Activated gamma-delta T cell (primary cell): ENCODE results near the gene CYP46A1.

Experiments used
- DNase-seq: peaks from one replicate; lab custom pipeline; 2025; lab: John Stamatoyannopoulos, UW

Gene CYP46A1

GRCh38 chr14:99688210-99688581 lies 4.1 kb downstream of the CYP46A1 start:
- no peak for DNase-seq

DNA sequence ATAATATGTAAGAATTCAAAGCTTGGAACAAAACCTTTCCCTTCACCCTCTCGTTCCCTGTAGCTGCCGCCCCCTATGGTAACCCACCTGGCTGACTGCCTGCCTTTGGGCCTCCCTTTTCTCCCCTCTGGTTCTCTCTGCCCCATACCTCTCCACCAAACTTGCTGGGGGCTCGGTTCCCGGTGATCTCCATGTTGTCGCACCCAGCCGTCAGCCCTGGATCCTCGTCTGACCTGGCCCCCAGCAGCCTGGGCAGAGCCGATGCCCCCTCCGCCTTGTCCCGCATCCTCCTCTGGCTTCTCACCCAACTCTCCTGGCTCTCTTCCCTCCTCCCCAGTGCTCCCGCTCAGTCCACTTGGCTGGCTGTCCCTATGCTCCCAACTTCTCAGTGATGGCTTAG lies 4.5 kb downstream of the CYP46A1 start:
- no peak for DNase-seq

- DNase-seq: no peak
Observed at GRCh38 chr14:99689266-99690236, 5.5 kb downstream of the CYP46A1 start.

- DNase-seq: no peak
Observed at GRCh38 chr14:99690636-99691035, 6.5 kb downstream of the CYP46A1 start.

- no peak for DNase-seq
Observed at GRCh38 chr14:99691111-99691885, 7.2 kb downstream of the CYP46A1 start.

- no peak for DNase-seq
Observed at GRCh38 chr14:99693918-99694317, 9.8 kb downstream of the CYP46A1 start.

GRCh38 chr14:99696929-99697328 lies 12.8 kb downstream of the CYP46A1 start:
- DNase-seq: no peak

DNA sequence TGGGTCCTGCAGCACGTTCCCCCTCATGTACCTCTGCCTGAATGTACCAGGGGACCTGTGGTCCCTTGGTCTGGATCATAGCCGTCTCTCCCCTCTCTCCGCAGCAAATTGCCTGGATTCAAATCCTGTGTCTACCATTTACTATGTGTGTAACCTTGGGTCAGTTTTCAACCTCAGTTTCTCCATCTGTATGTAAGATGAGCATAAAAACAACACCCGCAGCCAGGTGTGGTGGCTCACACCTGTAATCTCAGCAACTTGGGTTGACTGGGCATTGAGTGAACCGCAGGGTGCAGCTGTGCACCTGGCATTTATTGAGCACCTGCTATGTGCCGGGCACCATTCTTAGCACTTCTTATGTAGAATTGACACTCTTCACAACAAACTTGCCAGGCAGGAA lies 14.1 kb downstream of the CYP46A1 start:
- no peak for DNase-seq

DNA sequence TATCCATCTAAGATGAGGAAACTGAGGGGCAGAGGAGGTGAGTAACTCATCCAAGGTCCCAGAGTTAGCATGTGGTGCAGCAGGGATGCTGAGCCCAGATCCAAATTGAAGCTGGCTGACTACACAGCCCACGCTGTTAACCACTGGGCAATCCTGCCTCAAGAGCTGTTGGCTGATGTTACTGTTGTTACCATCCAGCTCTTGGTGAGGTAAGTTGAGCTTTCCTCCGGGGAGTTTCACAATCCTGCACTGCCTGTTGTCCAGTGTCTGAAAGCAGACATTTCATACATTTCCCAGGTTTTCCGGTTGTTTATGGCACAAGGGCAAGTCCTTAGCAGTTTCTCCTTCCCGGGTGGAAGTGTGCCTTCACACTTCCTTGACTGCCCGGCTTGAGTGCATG lies 14.5 kb downstream of the CYP46A1 start:
- DNase-seq: no peak

DNA sequence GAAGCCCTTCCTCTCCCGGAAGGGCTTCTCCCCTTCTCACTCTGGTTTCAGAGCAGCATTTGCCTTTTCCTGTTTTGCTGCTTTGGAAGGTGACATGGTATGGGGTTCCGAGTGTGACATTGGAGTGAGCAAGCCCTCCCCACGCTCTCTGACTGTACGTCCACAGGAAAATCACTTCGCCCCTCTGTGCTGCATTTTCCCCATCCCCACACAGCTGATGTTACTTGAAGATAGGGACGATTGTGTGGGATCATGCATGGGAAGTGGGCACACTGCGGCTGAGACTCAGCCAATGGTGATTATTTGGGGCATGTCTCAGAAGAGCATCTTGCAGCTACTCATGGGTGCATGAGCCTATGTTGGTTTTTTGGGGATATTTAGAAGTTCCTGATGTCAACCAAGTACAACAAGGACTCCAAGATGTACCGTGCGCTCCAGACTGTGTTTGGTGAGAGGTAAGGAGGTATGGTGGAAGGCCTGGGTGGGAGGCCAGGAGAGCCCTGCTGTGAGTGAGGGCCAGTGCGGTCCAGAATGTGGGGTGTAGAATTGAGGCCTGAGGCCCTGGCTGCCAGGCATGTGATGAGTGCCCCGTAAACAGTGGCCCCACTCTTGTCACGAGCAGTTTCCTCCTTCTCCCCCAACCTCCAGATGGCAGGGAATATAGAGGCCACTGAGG lies 15.1 kb downstream of the CYP46A1 start:
- DNase-seq: no peak

DNA sequence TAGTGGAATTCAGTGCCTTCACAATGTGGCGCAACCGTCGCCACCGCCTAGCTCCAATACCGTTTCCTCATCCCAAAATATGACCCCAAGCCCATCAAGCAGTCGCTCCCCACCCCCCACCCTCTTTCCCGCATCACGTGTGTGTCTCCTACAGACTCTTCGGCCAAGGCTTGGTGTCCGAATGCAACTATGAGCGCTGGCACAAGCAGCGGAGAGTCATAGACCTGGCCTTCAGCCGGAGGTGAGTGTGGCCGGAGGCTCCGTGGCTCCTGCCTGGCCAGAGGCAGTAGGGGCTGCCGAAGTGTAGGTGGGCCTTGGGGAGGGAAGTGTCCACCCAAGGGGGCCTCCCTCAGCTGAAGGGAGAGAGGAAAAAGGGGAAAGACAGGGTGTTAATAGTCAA lies 15.8 kb downstream of the CYP46A1 start:
- DNase-seq: no peak

- no peak for DNase-seq
Observed at GRCh38 chr14:99700379-99700778, 16.3 kb downstream of the CYP46A1 start.

- DNase-seq: no peak
Observed at GRCh38 chr14:99701260-99701659, 17.2 kb downstream of the CYP46A1 start.

DNA sequence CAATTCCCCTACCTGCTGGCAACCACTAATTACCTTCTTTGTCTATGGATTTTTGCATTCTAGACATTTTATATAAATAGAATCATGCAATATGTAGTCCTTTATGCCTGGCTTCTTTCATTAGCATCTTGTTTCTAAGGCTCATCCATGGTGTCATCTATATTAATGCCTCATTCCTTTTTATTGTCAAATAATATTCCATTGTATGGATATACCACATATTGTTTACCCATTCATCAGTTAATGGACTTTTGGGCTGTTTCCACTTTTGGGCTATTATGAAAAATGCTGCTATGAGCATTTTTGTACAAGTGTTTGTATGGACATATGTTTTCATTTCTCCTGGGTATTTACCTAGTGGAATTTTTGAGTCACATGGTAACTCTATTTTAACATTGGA lies 18.0 kb downstream of the CYP46A1 start:
- DNase-seq: no peak

- no peak for DNase-seq
Observed at GRCh38 chr14:99703381-99703780, 19.3 kb downstream of the CYP46A1 start.

DNA sequence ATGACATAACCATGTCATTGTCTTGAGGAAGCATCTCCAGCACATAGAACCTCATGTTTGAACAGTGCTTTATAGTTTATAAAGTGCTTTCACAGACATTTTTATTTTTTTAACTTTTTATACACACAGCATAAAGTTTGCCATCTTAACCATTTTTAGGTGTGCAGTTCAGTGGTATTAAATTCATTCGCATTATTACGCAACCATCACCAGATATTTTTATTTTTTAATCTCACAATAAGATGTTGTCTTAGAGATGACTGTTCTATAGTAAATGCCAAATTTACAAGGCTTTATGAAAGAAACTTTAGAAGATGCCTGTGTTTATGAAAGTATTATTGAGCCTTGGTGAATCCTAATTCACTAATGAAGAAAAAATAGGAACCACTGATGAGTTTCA lies 19.9 kb downstream of the CYP46A1 start:
- DNase-seq: no peak

- DNase-seq: no peak
Observed at GRCh38 chr14:99706107-99706900, 22.2 kb downstream of the CYP46A1 start.

DNA sequence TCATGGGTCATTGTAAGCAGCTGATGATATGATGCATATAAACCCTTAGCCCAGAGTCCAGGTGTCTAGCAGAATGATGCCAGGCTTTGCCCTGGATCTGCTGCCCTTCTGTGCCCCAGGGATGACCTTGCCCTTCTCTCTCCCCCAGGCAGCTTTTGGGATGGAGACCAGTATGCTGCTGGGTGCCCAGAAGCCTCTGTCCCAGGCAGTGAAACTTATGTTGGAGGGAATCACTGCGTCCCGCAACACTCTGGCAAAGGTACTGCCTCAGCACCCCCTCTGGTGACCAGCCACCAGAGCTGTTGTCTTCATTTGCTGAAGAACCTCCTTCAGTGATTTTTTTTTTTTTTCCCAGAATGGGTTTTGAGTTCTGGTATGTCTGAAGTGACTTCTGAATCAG lies 23.3 kb downstream of the CYP46A1 start:
- DNase-seq: no peak

- DNase-seq: no peak
Observed at GRCh38 chr14:99707921-99708320, 23.8 kb downstream of the CYP46A1 start.

DNA sequence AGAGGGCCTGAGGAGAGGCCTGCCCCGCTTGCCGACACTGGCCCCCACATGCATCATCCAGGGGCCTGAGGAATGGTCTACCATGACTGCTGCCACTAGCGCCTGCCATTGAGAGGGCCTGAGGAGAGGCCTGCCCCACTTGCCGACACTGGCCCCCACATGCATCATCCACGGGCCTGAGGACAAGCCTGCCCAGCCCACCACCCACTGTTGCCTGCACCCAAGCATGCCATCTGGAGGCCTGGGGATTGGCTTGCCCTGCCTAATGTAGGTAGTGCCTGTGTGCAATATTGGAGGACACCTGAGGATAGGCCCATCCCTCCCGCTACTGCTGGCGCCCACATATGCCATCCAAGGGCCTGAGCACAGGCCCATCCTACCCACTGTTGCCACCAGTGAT lies 24.4 kb downstream of the CYP46A1 start:
- DNase-seq: no peak

- no peak for DNase-seq
Observed at GRCh38 chr14:99713972-99714371, 29.9 kb downstream of the CYP46A1 start.
